Measurements from ENCODE around the gene ENPP3.

The ENPP3 gene

DNA sequence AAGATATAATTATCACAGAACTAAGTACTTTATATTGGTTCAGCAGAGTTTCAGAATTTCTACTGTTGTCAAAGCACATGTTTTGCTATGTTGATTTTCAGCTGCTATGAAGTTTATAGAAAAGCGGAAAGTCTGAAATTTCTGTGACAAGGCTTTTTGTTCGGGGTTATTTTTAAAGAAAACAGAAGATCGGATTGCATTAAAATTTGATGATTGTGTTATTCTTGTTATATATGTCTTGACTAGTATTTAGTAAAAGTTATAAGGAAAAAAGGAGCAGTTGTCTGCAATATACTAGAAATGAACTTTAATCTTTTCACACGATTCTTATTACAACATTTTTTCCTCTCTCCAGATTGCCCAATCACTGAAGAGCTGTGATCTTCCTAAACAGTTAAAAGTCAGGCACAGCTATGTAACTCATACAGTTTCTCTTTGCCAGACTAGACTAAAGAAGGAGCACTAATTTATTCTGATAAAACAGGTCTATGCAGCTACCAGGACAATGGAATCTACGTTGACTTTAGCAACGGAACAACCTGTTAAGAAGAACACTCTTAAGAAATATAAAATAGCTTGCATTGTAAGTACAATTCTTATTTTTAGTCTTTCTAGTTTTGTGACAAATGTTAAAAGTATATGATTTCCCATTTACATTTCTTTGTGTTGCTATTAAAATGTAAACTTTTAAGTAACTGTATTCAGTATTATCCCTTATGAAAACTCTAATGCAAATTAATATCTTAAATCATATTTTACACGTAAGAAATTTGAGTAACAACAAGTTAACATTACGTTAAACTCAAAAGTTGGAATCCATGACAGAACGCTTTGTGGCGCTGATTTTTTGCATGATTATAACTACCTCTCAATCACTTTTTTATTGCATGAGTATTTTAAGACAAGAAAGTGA is at the start of gene ENPP3:
Gene ENPP3 (plus strand): TSS at position 423 of the 913 bp plus-strand sequence. CDS start 83 bp downstream, at position 506.
- DNase-seq (ENCODE audit: low spot score) = no peak

DNA sequence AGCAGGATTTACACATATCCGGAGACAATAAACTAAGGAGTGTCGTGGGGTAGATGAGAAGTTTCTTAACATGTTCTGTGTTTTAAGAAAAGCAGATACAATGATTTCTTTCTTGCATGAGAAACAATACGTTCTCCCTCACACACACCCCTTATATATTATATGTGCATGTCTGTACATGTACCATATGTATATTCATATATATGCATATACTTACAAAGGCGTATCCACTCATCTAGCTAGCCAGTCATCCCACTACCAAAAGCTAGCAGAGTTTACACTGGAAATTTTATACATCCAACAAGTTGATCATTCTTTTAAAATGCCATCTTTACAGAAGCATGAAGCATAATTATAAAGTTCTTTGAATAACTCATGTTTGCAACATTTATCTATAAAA is 49.2 kb upstream of the ENPP3 start:
- no peak for DNase-seq (ENCODE audit: low spot score)

DNA sequence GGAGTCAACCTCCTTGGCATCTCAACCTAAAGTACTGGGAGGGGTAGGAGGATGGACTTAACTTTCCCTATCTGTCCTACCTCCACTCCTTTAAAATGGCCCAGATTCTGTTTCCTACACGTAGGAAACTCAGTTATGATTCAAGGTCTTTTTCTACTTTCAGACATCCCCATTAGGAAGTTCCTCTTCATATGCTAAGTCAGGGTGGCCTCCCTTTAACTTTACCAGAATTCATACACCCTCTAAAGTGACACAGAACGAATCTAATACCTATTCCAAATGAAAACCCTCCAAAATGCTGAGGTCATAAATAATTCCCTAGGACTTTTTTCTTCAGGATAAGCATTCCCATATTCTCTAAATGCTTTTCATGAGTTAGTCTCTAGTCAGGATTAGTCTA is 48.5 kb upstream of the ENPP3 start:
- no peak for DNase-seq (ENCODE audit: low spot score)

DNA sequence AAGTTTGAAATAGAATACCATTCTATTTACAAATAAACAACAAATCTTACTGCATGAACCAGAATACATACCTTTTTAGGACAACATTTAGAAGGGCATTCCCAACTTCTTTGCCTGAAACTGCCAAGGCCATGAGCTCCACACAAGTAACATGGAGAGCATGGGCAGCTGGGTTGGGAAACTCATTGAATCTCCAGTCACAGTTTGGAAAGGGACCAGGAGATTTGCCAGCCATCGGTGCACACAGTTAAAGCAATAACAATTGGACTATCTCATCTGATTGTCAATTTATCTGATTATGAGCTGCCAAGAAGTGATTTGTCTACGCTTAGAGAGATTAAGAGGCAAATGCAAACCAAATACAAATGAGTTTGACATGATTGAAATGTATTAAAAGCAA is 44.2 kb upstream of the ENPP3 start:
- DNase-seq (ENCODE audit: low spot score) = no peak

DNA sequence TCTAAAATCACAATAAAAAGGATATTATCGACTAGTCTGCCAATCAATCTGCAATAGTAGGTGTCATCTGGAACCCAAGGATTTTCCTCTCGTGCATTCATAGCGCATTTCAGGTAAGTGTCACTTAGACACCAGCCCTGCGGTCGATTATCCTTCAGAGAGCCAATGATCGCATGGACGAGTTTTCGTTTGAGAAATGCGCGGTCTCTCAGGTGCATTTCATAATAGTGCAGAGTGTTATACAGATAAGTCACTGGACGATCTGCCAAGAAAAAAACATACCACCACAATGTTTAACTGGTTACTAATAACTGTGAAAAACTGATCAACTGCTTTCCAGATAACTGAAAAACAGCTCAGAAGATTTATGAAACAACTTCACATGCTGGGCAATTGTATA is 43.0 kb upstream of the ENPP3 start:
- no peak for DNase-seq (ENCODE audit: low spot score)

DNA sequence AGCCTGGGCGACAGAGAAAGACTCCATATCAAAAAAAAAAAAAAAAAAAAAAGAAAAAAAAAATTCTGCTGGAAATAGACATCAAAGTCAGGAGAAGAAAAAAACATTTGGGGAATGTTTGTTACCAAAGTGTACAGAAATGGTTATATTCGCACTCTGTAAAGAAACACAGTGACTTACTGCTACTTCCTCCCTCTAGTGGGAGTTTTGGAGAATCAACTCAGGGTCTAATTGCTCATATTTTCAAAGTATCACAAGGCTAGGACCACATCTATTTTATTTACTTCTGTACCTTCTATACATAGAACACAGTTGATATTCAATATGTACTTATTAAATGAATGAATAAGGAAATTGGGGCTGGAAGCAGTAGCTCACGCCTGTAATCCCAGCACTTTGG is 39.7 kb upstream of the ENPP3 start:
- DNase-seq (ENCODE audit: low spot score) = peak; percentile 14

DNA sequence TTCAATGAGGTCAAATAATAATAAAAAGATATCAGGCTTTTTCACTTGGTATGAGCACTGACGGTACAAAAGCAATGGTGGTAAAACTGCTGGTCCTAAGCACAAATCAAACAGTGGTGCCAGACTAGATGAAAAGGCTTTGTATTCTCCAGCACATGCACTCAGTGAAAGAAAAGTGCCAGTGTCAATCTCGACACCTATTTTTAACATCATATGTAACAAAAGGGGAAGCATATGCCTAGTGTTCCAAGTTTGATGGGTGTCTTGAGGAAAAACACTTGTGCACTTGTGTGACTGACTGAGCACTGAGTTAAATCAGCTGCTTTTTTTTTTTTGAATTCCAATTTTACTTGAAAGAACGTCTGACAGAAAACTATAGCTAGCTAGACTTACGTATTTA is 36.4 kb upstream of the ENPP3 start:
- DNase-seq (ENCODE audit: low spot score) = no peak

DNA sequence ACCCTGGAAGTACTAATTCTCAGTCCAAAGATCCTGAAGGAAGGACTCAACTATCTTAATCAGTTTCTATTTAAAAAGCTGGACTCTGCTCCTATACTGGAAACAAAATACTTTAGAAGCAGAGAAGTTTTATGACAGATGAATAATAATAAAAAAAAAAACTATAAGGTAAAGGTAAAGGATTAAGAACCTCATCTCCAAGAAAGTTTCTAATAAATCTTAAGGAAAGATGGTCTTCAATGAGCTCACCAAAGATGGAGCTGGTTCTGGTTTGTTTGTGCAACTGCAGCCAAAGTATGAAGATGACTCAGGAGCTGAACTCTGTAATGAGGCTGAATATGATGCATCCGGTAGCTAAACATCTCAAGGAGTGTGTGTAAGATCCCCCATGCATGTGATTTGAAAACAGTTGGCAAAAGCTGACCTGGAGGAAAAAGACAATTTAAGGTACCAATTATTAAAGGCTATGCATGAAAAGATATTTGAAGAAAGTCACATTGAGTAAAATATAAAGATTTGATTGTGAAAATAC is 34.3 kb upstream of the ENPP3 start:
- no peak for DNase-seq (ENCODE audit: low spot score)

DNA sequence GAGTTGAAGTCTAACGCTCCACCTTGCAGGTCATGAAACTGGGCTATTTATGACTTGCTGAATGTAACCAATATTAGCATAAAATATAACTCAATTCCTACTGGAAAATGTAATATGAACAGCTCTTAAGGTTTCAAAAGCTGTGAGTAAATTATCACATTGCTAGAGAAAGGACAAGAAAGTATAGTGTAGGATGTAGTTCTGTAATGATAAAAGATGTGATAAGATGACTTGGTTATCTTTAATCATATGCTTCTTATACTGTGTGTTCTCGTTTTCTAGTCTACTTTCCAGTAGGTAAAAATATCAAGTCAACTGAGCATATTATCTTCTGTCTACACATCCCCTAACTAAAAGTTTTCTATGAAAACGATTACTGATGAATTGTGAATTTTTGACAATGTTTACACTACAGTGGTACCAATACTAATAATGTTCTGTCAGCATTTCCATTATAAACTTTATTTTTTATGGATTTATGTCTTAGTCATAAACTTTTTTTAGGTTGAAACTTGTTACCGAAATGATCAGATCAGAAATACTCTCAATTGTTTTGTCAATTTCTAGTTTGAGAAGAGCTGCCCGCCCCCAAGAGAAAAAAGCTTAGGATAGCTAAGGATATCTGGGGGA is 23.7 kb upstream of the ENPP3 start:
- DNase-seq (ENCODE audit: low spot score) = no peak

DNA sequence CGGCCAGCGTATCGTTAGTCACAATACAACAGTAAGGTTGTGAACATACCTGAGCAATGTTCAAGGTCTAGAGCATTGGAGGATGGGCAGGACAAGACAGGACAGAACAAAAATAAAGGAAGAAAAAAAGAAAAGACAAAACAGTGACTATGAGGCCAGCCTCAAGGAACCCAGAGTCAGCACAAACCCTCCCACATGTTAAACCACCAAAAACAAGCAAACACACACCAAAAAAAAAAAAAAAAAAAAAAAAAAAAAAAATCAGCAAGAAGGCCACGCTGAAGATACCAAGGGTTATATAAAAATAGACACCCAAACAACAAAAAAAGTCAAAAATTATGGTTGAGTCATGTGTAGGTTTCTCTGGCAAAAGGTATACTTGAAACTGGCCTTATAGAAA is 21.8 kb upstream of the ENPP3 start:
- DNase-seq (ENCODE audit: low spot score) = no peak

DNA sequence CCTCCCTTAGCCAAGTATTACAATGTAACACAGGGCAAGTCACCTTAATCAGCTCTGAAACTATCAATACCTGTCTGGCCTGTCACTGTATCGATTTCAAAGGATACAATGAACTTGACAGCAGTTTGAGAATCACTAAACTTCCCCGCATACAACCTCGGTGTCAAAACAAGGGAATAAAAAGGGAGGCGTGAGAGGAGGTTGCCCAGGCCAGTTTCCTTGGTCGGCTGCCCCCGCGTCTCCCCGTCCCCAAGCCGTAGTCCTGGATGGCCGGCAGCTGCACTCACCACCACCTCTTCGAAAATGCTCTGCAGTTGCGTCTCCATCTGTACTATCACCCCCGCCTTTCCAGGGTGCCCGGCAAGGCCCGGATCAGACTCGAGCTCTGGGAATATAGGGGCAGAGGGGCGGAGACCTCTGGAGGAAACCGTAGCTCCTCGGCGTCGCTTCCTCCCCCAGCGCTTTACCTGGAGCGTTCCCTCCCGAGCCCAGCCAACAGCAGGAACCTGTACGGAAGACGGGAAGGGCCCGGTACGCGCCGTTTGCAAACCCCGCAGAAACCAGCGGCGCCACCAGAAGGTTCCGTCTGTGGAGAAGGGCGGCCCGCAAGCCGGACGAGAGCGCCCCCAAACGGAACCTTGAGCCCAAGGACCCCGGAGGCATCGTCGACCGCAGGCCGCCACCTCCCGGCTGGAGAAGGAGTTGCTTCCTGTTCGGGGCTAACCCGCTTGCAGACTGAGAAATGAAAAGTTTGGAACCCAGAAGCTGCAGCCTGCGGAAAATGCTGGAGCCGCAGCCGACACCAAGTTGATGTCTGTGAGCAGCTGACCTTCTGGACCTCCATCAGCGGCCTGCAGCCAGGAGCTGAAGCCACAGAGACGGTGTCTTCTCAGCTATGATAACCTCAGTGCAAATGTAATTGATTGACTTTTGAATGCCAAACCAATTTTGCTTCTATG is 9.1 kb upstream of the ENPP3 start, which contains the start of gene MED23:
Gene MED23 (minus strand): TSS at position 519 of the 959 bp plus-strand sequence. CDS start 193 bp downstream, at position 326.
- DNase-seq (ENCODE audit: low spot score) = peak; percentile 95

DNA sequence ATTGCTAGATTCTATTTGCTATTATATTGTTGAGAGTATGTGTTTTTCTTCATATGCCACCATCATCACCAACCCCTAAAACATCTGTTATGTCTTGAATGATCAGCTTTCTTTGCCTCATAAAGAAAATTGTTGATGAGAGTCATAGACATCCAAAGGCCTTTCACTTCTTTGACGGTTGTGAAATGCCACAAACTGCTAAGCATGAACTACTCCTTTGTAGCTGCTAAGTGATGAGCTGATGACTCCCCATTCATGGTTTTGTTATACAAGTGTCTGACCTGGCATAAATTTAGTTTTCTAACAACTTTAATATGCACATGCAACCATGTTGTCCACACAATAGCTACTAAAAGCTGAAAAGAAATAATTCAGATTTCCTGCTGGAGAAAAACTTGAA is 8.4 kb upstream of the ENPP3 start:
- DNase-seq (ENCODE audit: low spot score) = peak; percentile 10

DNA sequence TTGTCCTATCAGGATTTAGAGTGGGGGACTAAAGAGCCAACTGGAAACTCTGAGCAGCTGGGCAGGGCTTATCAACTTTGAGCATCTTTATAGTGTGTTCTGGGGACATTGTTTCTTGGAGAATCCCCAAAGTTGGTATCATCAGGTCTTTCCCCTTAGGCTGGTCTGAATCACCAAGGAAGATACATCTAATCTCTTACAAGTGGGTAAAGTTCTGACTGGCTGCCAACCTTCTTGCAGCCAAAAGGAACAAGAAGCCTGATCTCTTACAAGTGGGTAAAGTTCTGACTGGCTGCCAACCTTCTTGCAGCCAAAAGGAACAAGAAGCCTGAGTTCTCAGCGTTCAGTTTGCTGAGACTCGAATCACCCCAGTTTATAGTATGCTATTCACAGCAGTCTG is 7.5 kb upstream of the ENPP3 start:
- peak; percentile 28 for DNase-seq (ENCODE audit: low spot score)

DNA sequence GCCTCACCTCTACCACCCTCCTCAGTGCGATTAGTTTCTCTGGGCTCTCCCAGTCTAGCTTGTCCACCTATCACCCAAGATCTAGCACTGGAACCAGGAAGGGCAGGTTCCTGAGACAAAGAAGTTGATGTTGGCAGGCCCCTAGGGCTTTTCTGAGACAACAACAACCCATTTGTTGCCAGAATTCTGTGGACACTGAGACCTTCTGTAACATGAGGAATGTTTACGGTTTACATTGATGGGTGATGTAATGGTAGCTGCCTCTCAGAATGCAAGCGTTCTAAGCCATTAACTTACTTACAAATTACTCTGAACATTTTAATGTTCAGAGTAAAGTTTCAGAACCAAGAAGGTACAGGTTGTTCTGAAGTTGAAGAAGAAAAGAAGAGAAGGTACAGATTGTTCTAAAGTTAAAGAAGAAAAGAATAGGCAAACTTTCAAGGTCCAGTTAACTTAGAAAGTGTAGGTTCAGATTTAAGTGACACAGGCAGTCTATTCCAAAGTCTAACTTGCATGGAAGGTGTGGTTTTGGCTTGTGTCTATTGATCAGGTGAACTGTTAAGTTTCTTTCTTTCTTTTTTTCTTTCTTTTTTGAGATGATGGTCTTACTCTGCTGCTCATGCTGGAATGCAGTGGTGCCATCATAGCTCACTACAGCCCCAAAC is 5.3 kb upstream of the ENPP3 start:
- DNase-seq (ENCODE audit: low spot score) = no peak

DNA sequence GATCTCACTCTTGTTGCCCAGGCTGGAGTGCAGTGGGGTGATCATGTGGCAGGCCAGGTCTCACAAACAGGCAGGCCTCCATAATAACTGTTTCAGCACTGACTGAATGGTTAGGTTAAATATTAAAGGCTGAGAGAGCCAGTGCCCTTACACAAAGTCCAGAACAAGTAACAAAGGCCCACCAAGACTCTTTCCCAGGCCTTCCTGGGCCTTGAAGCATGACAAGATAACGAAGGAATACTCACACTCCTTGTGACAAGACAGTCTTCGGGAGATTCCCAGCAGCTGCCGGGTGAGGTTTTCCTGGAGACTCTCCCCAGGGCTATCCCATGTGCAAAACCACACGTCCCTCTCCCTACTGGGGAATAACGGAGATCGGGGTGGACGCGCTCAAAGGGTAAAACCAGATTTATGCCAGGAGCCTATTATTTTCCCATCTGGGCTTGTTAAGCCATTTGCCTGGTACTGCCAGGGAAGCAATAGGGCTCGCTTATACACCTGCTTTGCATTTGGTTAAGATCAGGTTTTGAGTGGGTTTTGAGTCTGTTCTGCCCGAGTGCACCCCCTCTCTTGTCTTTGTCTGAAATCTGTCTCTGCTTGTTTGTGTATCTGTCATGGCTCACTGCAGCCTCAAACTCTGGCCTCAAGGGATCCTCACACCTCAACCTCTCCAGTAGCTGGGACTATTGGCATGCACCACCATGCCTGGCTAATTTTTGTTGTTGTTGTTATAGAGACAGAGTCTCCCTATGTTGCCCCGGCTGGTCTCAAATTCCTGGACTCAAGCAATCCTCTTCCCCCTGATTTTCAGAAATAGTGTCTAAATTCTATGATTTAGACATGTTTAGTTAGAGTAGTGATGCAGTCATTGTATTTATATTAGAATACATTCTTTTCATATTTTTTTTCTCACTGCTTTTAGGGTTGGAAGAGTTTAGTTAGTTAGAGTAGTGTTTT is 1.4 kb upstream of the ENPP3 start:
- no peak for DNase-seq (ENCODE audit: low spot score)

DNA sequence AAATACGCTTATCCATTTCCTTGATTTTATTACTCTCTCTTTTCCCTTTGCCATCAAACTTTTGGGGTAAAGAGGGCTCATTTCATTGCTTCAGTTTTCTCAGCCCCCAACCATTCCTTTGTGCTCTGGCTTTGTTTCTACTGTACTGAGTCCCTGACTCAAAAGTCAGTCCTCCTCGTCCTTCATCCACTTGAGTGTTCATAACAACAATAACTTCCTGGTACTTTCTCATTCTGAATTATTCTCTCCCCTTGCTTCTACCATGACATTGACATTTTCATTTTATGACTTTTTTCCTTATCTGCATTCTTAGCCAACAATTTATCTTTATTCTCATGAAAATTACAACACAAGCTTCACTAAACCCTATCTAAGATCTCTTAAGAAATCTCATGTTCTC is 911 bp downstream of the ENPP3 start:
- DNase-seq (ENCODE audit: low spot score) = no peak

DNA sequence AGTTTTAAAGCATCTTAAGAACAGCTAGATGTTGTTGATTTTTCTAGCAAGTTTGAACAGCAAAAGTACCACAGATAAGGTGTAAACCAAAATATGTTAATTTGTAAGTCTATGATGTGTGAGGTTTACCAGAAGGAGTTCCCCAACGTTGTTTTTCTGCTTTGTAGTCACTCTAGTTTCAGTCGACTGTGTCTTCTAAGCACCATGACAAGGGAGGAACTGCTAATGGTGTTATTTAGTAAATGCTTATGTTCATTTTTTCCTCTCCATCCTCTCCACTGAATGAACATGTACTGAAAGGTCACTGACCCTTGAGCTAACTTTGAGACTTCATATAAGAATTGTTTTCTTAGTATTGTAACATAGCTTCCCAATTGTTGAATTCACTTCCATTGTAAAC is 3.0 kb downstream of the ENPP3 start:
- DNase-seq (ENCODE audit: low spot score) = no peak

DNA sequence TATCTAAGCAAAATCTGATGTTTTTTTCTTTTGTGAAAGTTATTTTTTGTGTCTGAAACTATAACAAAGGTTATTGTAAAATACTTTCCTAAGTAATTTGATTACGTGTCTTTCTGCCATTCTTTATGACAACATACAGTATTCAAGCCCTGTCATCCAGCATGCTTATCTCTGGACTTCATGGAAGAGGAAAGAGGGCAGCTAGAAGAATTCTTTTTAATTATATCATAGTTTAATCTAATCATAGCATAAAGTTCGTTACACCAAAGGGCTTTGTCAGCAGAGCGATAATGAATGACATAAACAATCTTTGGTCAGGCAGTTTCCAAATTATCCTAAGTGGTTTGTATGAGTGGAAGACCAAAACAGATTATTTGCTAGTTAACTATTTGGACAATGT is 3.5 kb downstream of the ENPP3 start:
- DNase-seq (ENCODE audit: low spot score) = no peak

DNA sequence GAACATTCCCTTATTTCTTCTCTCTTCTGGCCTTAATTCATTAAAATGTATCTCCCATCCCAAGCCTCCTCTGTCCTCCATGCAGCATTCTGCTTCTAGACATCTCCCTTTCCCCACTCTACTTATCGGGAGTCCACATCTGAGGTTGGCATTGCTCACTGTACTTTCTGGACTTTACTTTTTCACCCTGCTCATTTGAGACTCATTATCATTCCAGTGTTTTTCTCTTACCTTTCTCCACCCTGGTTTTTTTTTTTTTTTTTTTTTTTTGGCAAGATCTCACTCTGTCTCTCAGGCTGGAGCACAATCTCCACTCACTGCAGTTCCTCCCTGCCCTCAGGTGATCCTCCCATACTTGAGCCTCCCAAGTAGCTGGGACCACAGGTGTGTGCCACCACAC is 4.5 kb downstream of the ENPP3 start:
- no peak for DNase-seq (ENCODE audit: low spot score)

DNA sequence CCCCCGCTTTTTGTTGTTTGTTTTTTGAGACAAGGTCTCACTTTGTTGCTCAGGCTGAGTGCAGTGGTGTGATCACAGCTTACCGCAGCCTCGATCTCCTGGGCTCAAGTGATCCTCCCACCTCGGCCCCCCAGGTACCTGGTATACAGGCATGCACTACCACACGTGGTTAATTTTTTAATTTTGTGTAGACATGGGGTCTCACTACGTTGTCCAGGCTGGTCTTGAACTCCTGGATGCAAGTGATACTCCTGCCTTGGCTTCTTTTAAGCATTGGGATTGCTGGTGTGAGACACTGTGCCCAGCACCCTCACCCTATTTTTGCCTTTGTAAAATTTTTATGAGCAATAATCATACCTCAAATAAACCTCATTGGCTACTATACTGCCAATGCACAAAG is 5.5 kb downstream of the ENPP3 start:
- no peak for DNase-seq (ENCODE audit: low spot score)
